GM12892 (cell line): ENCODE results near the gene SLC22A9. TPM values are rescaled to one million over a fixed set of nuclear protein-coding genes. Genes with fewer than 3 reads are reported as not detected.
"Not testable (repeated sequence)": the region's sequence is repeated elsewhere in the genome, so short reads cannot be mapped to it uniquely, and the experiment has no call there.

Experiments
- DNase-seq: peaks from one replicate; pipeline ENCODE4 v3.0.0; 2011; ENCODE audit not compliant: insufficient read length
- FAIRE-seq: peaks from 2 replicates; lab custom pipeline; 2011; peaks lifted over from hg19 to GRCh38; lab: Jason Lieb, UNC
- POLR2A ChIP-seq: IDR thresholded peaks from 2 replicates; pipeline ENCODE4 v1.6.1; 2011; ENCODE audit warnings: low read depth, low read length, control low read depth
- POLR2AphosphoS5 ChIP-seq: IDR thresholded peaks from 2 replicates; pipeline ENCODE4 v1.6.1; 2011; ENCODE audit warnings: low read depth, low read length, control low read depth
- TAF1 ChIP-seq: IDR thresholded peaks from 2 replicates; pipeline ENCODE4 v1.6.1; 2011; ENCODE audit warnings: low read depth, mild to moderate bottlenecking, control low read depth, low read length, borderline replicate concordance
- polyA plus RNA-seq: library from polyadenylated mRNA; unstranded; fragments of >200 nt; gene quantifications from one replicate; pipeline ENCODE4 v1.2.1, GENCODE V29; 2012; ENCODE audit warnings: missing spikeins, inconsistent platforms; ENCODE audit not compliant: missing spikeins

Gene SLC22A9
- polyA plus RNA-seq, result not detected

DNA sequence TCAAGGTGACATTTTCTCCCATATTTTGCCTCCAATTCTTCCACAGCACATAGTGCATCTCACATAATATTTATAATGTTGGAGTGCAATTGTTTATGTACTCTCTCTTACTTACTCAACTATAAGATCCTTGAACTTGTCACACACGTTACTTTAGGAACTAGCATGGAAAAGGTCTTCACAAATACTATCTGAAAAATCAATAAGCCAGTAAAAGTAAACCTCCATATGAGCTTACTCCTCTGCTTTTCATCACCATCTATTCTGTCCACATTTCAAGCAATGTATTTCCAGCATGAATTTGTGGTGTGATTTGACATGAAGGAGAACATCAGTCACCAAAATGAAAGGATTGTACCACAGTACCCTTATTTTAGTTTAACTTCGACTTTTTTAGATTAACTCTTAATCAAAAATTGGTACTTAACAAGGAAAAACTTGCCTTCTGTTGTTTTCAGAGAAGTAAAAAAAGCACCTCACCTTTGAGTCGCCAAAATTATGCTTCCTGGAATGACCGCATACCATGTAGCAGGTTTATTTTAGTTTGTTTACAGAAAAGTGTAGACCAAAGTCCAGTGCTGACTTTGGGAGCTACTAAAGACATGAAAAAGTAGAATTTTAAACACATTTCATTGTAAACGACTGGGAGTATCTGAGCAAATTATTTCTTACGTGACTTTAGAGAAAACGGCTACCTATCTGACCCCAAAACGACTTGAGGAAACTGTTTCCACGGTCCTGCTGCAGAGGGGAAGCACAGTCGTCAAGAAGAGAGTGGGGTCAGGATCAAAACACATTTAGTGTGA lies at the start of gene SLC22A9:
Gene SLC22A9, plus strand, starts transcription at position 621 of the 806 bp plus-strand sequence. CDS start 272 bp downstream, outside the sequence.
- no peak for DNase-seq
- FAIRE-seq, result no peak
- TF ChIP-seq POLR2AphosphoS5, result no peak

DNA sequence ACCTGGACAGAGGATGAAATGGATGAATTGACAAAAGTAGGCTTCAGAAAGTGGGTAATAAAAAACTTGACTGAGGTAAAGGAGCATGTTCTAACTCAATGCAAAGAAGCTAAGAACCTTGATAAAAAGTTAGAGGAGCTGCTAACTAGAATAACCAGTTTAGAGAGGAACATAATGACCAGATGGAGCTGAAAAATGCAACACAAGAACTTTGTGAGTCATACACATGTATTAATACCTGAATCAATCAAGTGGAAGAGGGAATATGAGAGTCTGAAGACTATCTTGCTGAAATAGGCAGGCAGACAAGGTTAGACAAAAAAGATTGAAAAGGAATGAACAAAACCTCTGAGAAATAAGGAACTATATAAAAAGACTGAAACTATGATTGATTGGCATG lies 47.9 kb upstream of the SLC22A9 start:
- DNase-seq (no peak), FAIRE-seq (no peak)
- TF ChIP-seq TAF1, result no peak

DNA sequence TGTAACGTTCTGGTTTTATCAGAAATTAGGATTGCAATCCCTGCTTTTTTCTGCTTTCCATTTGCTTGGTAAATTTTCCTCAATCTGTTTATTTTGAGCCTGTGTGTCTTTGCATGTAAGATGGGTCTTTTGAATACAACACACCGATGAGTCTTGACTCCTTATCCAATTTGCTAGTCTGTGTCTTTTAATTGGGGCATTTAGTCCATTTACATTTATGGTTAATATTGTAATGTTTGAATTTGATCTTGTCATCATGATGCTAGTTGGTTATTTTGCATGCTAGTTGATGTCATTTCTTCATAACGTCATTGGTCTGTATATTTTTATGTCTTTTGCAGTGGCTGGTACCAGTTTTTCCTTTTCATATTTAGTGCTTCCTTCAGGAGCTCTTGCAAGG lies 34.5 kb upstream of the SLC22A9 start:
- not testable (repeated sequence) for FAIRE-seq, DNase-seq

DNA sequence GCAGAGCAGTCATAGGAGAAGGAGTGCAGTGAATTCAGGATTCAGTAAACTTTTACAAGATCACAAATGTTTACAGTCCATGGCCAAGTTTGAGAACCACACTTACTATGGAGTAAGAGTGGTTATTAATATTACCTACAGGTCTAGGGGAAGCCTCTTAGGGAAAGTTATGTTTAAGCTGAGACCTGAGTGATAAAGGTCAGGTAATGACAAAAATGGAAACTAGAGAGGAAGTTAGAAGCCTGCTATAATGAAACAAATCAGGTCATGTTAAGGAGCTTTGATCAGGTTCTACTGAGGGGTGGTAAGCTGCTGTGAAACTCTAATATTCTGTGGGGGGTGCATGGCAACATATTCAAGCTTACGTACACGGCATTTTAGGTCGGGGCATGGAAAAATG lies 32.5 kb upstream of the SLC22A9 start:
- TF ChIP-seq TAF1 (no peak), POLR2A (no peak), POLR2AphosphoS5 (no peak)
- FAIRE-seq (no peak), DNase-seq (no peak)

DNA sequence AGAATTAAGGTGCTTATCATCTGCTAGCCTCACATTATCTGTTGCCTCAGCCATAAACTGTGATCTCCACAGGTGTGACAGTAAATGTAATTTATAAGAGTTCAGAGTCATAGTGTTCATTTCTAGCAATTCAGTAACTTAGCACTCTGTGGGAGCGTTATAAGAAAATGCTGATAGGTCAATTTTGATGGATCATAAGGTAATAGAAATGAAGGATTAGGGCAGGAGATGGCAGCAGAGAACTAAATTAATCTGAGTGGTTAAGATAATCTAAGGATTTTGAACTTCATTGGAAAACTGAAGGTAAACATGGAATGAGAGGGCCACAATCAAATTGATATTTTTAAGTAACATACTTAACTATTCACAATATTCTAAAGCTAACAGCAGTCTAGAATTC lies 26.5 kb upstream of the SLC22A9 start:
- DNase-seq (no peak), FAIRE-seq (no peak)

DNA sequence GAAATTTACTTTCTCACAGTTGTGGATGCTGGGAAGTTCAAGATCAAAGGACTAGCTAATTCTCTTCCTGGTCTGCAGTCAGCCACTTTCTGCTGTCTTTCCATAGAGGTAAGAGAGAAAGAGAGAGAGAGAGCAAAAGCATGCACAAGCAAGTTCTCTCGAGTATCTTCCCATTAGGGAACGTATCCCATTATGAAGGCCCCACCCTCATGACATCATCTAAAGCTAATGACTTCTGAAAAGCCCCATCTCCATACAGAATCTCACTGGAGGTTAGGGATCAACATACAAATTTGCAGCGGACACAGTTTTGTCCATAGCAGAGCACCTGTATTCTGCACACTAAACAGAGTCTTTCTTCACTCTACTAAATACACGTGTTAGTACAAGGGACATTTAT lies 17.4 kb upstream of the SLC22A9 start:
- no peak for TF ChIP-seq POLR2A
- no peak for TF ChIP-seq TAF1
- TF ChIP-seq POLR2AphosphoS5, result no peak
- DNase-seq, result no peak
- FAIRE-seq, result no peak

More for the DNA sequence above, 26.5 kb upstream of the SLC22A9 start:
- TF ChIP-seq POLR2A (no peak), POLR2AphosphoS5 (no peak), TAF1 (no peak)

DNA sequence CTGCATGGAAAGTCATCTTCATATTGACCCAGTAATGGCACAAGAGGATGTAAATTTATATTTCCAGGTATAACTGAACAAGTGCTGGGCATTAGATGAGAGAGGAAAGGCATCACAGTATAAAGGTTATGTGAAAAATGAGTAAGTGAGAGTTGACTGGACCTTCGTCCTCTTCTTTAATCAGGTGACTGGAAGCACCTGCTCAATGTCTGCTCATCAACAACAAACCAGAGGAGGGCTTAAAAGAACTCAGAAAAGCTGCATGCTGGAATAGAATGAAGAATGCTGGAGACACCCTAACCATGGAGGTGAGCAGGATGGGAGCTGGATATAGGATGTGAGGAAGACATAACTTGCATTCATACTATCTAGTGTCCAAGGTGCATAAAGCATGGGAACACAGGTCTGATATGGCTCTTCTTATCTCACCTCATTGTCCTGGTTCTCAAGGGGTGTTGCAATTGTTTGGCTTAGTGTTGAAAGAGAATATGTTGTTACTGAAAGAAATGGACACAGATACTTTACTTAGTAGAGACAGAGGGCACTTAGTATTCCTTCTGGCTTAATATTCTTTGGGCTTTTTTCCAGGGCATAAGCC lies 7.3 kb upstream of the SLC22A9 start:
- TF ChIP-seq POLR2AphosphoS5, result no peak
- no peak for TF ChIP-seq TAF1
- no peak for TF ChIP-seq POLR2A
- FAIRE-seq (no peak), DNase-seq (no peak)

DNA sequence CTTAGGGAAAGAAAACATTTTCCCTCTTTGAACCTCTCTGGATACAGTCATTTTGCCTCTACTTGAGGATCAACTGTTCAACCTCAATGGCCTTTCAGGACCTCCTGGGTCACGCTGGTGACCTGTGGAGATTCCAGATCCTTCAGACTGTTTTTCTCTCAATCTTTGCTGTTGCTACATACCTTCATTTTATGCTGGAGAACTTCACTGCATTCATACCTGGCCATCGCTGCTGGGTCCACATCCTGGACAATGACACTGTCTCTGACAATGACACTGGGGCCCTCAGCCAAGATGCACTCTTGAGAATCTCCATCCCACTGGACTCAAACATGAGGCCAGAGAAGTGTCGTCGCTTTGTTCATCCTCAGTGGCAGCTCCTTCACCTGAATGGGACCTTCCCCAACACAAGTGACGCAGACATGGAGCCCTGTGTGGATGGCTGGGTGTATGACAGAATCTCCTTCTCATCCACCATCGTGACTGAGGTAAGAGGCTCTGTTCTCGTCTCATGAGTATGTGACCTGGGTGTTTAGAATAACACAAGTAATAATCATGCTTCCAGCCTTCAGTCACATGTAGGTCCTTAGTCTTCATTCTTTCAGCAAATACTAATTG lies 495 bp downstream of the SLC22A9 start:
- DNase-seq (no peak), FAIRE-seq (no peak)
- TF ChIP-seq TAF1, result no peak
- no peak for TF ChIP-seq POLR2AphosphoS5
- no peak for TF ChIP-seq POLR2A

DNA sequence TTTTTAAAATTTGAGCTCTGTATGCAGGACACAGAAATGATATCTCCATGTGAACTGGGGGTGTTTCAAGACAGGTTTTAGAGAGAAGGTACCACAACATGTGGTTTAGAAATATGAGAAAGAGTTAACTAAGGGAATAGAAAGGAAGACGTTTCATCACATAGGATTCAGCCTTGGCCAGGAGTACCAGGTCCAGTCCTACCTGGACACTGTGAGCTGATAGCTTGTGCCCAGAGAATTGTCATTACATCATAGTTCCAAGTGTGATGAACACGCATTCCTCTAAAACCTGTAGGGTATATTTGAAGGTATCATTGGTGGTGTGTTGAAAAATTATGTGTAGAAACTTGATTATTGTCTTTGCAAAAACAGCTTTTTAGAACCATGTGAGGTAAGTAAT lies 1.8 kb downstream of the SLC22A9 start:
- no peak for DNase-seq
- FAIRE-seq, result no peak
- no peak for TF ChIP-seq TAF1
- TF ChIP-seq POLR2AphosphoS5, result no peak
- TF ChIP-seq POLR2A, result no peak

DNA sequence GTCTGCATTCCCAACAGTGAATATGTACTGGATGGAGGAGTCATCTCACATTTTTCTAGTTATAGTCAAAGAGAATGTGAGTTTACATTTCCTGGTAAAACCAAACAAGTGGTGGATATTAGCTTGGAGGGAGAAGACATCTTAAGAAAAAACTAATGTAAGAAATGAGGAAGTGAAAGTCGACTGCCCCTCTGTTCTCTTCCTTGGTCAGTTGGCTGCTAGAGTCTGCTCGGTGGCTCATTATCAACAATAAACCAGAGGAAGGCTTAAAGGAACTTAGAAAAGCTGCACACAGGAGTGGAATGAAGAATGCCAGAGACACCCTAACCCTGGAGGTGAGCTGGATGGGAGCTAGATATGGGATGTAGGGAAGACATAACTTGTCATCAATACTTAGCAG lies 5.8 kb downstream of the SLC22A9 start:
- no peak for DNase-seq
- TF ChIP-seq TAF1, result no peak
- no peak for TF ChIP-seq POLR2A
- no peak for TF ChIP-seq POLR2AphosphoS5
- no peak for FAIRE-seq

DNA sequence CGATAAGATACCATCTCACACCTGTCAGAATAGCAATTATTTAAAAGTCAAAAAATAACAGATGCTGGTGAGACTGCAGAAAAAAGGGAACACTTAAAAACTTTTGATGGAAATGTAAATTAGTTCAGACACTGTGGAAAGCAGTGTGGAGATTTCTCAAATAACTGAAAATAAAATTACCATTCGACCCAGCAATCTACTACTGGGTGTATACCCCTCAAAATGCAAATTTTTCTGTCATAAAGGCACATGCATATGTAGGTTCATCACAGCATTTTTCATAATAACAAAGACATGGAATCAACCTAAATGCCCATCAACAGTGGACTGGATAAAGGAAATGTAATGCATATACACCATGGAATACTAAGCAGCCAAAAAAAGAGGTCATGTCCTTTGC lies 10.5 kb downstream of the SLC22A9 start:
- FAIRE-seq (no peak), DNase-seq (no peak)
- no peak for TF ChIP-seq POLR2A
- no peak for TF ChIP-seq TAF1
- TF ChIP-seq POLR2AphosphoS5, result no peak

DNA sequence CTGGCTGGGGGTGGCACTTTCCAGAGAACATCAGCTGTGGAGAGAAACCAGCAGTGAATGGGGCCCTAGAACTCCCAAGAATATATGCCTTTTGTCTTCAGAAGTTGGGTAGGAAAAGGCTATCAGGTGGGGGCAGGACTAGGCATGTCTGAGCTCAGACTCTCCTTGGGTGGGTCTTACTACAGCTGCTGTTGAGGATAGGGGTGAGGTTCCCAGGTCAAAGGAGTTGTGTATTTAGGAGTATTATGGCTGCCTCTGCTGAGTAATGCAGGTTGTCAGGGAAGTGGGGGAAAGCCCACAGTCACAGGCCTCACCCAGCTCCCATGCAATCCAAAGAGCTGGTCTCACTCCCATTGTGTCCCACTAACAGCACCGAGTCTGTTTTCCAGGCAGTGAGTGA lies 26.1 kb downstream of the SLC22A9 start:
- no peak for TF ChIP-seq POLR2A
- TF ChIP-seq POLR2AphosphoS5, result no peak
- no peak for TF ChIP-seq TAF1
- no peak for DNase-seq
- no peak for FAIRE-seq
